ENCODE measurements around the gene MISP.

The MISP gene

GRCh38 chr19:811506-812048, 60.7 kb downstream of the MISP start:
- no peak for TF ChIP-seq CTCF (IDR thresholded peaks at IDR 0.05)

- no peak for TF ChIP-seq CTCF (IDR thresholded peaks at IDR 0.05)
Measured at GRCh38 chr19:812049-812746, 61.3 kb downstream of the MISP start.

- TF ChIP-seq CTCF (IDR thresholded peaks at IDR 0.05), result no peak
Measured at GRCh38 chr19:812747-813218, 61.9 kb downstream of the MISP start.

GRCh38 chr19:813219-814151, 62.6 kb downstream of the MISP start:
- TF ChIP-seq CTCF (IDR thresholded peaks at IDR 0.05), result no peak
